Measurements from ENCODE around the gene ZNF630.
"Not testable (repeated sequence)": the region's sequence is repeated elsewhere in the genome, so short reads cannot be mapped to it uniquely, and the experiment has no call there.

ZNF630 gene

DNA sequence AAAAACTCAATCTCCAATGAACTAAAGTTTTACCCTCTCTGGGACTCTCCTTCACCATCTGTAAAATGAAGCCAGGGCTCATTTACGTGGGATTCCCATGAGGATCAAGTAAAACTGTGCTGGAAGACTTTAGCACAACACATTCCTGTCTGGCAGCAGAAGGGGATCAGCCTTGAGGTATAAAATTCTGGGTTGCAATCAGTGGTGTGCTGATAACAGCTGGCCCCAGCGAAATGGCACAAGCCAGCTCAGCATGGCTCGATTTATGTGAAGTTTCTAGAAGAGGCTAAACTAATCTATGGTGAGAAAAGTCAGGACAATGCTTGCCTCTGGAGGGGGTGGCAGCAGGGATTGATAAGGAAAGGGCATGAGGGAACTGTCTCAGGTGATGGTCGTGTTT lies 28.4 kb downstream of the ZNF630 start:
- in situ Hi-C loops (cut with HindIII; ENCODE audit: low pct_ligation_motif_present, low pct_unique_long_range_greater_than_20kb, low sequenced_read_pairs), result no loop called here

DNA sequence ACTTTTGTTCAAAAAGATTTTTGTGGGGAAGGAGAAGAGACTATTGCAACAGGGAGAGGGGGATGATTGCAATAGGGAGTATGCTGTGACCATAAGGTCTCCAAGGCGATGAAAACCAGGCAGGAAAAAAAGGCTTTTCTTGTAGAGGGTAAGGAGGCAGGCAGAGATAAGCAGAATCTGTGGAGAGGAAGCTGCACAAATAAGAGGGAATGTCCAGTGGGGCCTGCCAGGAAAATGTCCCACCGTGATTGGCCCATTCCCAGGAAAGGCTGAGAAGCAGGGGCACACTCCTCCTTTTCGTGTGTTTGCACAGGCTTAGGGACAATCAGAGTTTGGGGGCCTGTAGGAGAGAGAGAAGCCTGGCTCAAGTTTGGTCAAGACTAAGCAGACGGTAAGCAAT lies 35.5 kb downstream of the ZNF630 start:
- DNase-seq, result no peak
- in situ Hi-C loops (cut with HindIII; ENCODE audit: low pct_ligation_motif_present, low pct_unique_long_range_greater_than_20kb, low sequenced_read_pairs), result no loop called here

More for the DNA sequence above, 28.4 kb downstream of the ZNF630 start:
- no peak for DNase-seq

DNA sequence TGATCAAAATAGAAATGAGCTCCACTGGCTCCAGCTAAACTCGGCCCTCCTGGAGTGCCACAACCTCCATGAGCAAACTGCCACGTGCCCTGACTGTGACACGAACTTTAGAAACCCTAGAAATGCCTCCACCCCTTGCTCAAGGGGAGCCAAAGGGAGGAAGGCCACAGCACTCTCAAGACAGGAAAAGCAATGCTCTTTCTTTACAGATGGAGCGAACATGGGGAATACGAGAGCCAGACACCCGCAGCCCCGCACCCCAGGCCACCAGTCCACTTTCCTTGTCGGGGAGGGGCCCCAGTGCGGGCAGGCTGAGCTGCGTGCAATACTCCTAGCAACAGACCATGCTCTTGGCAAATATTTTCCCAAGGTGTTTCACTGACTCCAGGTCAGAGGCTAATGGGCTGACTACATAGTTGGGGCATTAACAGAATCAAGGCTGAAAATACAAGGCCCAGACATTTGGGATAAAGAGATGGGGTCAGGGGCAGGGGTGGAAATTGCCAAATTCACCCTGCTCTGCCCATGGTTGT lies 40.7 kb downstream of the ZNF630 start:
- DNase-seq; in situ Hi-C loops (cut with HindIII; ENCODE audit: low pct_ligation_motif_present, low pct_unique_long_range_greater_than_20kb, low sequenced_read_pairs): not testable (repeated sequence)

DNA sequence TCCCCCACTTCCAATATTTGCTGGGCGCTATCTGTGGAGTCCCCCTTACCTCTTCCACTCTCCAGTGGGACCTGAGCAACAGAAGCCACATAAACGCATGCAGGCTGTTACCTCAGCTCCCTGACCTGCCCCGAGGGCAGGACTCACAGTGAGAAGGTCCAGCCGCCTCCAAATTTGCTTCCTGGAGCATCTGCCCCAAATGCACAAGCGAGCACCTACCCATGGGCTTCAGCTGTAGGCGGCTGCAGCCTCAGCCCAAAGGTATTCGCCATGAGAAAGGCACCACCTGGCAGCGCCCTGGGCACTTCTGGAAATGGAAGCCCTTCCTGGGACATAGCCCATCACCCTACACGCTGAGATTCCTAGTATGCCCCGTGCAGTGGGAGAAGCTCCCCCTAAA lies 41.2 kb downstream of the ZNF630 start:
- in situ Hi-C loops (cut with HindIII; ENCODE audit: low pct_ligation_motif_present, low pct_unique_long_range_greater_than_20kb, low sequenced_read_pairs), result no loop called here
- DNase-seq, result no peak

DNA sequence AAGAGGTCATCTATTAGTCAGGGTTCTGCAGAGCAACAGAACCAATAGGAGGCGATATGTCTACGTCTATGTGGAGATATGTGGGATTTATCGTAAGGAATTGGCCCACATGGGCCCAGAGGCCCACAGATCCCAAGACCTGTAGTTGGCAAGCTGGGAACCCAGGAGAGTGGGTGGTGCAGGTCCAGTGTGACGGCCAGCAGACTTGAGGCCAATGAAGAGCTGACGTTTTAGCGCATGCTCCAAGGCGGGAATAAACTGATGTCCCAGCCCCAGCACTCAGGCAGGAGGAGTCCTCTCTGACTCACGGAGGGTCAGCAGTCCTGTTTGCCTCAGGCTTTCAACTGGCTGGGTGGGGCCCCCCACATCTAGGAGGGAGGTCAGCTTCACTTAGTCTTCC lies 43.3 kb downstream of the ZNF630 start:
- in situ Hi-C loops (cut with HindIII; ENCODE audit: low pct_ligation_motif_present, low pct_unique_long_range_greater_than_20kb, low sequenced_read_pairs), result no loop called here
- DNase-seq, result no peak

DNA sequence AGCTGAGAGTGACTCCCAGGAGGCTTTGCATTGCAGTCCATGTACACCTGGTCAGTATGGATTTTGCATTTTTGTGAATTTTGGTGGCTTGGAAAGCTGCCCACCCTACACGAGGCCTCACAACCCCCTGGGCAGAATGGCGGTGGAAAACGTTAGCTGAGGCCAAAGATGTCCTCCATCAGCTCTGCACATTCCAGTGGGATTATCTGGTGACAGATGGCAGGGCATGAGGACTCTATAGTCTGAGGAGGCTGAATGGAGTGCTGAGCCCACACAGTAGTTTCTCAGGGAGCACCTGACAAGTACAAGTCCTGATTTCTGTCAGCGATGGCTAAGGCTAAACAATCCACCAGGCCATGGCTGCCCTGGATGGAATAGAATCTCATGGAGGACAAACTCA lies 43.9 kb downstream of the ZNF630 start:
- DNase-seq; in situ Hi-C loops (cut with HindIII; ENCODE audit: low pct_ligation_motif_present, low pct_unique_long_range_greater_than_20kb, low sequenced_read_pairs): not testable (repeated sequence)

DNA sequence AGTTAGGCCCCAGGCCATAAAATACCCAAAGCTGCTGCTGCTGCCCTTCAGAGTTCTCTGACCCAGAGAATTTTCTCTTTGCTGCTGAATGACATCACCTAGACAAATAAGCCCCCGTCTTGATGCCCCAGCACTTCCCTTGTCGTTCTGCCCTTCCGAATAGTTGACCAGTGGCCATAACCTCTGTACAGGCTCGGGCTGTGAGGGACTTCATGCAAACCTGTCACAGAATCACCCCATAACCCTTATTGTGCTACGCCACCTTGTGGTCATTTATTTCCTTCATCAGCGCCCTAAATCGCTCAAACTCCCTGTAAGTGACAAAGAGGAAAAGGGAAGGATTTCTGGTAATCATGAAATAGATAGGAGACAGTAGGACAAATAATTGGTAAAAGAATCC lies 45.9 kb downstream of the ZNF630 start:
- DNase-seq, result peak; percentile 43
- in situ Hi-C loops (cut with HindIII; ENCODE audit: low pct_ligation_motif_present, low pct_unique_long_range_greater_than_20kb, low sequenced_read_pairs), result no loop called here

DNA sequence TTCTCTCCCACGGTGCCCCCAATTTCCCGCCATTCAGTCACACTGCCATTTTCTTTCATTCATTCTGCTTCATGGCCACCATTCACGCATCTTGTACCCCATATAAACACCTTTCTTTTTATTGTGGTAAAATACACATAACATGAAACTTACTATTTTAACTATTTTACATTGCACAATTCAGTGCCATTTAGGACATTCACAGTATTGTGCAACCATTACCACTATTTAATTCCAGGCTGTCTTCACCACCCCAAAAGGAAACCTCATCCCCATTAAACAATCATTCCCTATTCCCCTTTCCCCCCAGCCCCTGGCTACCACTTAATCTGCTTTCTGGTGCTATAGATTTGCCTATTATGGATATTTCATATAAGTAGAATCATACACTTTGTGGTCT lies 48.7 kb downstream of the ZNF630 start:
- no peak for DNase-seq
- in situ Hi-C loops (cut with HindIII; ENCODE audit: low pct_ligation_motif_present, low pct_unique_long_range_greater_than_20kb, low sequenced_read_pairs), result no loop called here

DNA sequence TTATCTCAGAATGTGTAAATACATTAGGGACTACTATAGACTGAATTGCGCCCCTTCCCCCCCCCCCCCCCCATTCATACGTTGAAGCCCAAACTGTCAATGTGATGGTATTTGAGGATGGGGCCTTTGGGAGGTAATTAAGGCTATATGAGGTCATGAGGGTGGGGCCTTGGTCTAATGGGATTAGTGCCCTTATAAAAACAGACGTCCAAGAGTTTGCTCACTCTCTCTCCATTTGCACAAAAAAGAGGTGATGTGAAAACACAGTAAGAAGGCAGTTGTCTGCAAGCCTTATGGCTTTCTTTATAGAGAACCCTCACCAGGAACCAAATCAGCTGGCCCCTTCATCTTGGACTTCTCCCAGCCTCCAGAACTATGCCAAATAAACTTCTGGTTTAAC lies 49.3 kb downstream of the ZNF630 start:
- in situ Hi-C loops (cut with HindIII; ENCODE audit: low pct_ligation_motif_present, low pct_unique_long_range_greater_than_20kb, low sequenced_read_pairs), result no loop called here

DNA sequence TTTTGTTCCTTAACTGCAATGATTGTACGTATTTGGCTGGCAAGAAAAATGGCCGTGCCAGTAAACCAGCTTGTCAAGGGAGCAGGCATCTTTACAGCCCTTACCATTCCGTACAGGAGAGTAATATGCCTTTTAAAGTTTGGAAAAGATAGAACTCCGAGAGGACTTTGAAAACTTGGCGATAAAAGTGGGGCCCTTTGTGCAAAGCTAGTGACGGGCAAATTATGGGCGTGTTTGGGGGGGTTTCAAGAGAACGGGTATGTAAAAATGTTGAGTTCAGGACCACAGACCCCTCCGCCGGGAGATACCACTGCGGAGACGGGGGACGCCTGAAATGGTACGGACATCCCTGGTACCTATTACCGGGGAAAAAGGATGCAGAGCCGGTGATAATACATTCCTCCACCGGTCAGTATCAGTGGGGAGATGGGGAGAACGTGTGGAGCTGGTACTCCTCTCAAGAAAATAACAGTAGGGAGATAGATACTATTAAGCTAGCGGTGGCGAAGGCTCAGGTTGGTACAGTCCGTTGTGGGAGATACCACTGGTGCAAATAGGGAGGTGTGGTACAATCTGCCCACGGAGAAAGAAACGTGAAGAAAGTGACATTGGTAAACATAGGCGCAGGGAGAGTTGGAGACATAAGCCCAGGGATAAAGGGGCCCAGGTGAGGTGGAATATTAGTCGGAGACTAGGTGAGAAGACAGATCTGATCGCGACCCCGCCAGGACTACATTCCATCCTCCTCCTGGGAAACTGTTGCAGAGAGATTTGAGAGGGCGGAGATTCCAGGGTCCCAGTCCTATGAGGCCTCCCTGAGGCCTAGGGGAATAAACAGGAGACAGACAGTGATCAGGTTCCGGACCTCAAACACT lies 50.2 kb downstream of the ZNF630 start:
- in situ Hi-C loops (cut with HindIII; ENCODE audit: low pct_ligation_motif_present, low pct_unique_long_range_greater_than_20kb, low sequenced_read_pairs), result no loop called here
- peak; percentile 63 for DNase-seq

More for the DNA sequence above, 49.3 kb downstream of the ZNF630 start:
- no peak for DNase-seq

DNA sequence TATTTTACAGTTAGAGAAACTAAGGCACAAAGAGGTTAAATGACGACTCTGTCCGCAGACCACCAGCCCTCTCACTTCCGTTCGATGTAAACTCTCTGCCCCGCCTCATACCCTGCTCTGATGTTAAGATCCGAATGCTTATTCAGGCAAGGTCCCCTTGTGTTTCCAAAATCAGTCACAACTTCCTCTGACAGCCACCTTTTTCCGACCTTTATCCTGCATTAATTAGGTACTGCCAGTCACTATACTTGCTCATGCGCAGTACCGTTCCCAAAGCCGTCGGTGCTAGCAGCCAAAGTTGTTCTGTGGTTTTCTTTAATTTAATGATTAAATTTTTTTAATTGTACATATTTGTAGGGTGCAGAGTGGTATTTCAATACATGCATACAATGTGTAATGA lies 51.0 kb downstream of the ZNF630 start:
- in situ Hi-C loops (cut with HindIII; ENCODE audit: low pct_ligation_motif_present, low pct_unique_long_range_greater_than_20kb, low sequenced_read_pairs); DNase-seq: not testable (repeated sequence)

DNA sequence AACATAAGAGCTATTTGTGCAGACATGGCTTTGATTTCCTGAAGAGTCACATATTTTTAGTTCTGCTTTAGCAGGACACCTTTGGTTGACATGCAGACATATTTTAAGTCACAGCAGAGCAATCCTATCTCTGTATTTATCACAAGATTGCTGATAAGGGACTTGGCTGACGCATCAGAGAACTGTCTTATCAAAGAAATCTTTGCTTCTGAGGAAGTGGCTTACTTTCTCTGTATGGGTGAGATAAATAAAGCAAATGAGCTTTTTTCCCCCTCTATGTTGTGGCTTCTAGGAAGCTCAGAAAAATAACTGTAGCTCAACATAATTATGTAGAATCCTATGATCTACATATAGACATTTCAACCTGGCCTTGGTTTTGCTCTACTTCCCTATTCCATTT lies 51.5 kb downstream of the ZNF630 start:
- in situ Hi-C loops (cut with HindIII; ENCODE audit: low pct_ligation_motif_present, low pct_unique_long_range_greater_than_20kb, low sequenced_read_pairs); DNase-seq: not testable (repeated sequence)

DNA sequence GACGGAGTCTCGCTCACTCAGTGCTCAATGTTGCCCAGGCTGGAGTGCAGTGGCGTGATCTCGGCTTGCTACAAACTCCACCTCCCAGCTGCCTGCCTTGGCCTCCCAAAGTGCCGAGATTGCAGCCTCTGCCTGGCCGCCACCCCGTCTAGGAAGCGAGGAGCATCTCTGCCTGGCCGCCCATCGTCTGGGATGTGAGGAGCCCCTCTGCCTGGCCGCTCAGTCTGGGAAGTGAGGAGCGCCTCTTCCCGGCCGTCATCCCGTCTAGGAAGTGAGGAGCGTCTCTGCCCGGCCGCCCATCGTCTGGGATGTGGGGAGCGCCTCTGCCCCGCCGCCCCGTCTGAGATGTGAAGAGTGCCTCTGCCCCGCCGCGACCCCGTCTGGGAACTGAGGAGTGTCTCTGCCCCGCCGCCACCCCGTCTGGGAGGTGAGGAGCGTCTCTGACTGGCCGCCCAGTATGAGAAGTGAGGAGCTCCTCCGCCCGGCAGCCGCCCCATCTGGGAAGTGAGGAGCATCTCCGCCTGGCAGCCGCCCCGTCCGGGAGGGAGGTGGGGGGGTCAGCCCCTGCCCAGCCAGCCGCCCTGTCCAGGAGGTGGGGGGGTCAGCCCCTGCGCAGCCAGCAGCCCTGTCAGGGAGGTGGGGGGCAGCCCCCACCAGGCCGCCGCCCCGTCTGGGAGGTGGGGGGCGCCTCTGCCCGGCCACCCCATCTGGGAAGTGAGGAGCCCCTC lies 54.7 kb downstream of the ZNF630 start:
- in situ Hi-C loops (cut with HindIII; ENCODE audit: low pct_ligation_motif_present, low pct_unique_long_range_greater_than_20kb, low sequenced_read_pairs); DNase-seq: not testable (repeated sequence)

DNA sequence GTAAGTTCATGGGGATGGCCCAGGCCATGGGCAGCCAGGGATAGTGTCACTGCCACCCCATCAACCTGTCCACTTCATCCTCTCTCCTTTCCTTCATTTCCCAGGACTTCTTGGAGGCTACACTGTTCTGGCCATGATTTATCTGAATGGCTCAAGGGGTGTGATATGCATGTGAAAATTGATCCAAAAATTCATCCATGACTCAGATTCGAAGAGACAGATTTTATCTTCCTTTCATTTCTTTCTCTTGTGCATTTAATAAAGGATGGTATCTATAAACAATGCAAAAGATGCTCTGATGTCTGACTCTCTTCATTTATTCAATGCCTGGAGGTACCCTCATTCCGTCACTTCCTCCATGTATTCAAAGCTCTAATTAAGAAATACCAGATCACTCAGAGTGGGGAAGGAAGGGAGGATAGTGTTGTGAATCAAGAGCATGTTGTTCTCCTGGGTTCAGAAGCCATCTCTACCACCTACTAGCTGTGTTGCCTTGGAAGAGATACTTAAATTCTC lies 61.9 kb downstream of the ZNF630 start:
- in situ Hi-C loops (cut with HindIII; ENCODE audit: low pct_ligation_motif_present, low pct_unique_long_range_greater_than_20kb, low sequenced_read_pairs), result not testable (repeated sequence)

More for the DNA sequence above, 61.9 kb downstream of the ZNF630 start:
- DNase-seq, result not testable (repeated sequence)

All from ACHN (cell line).